Adipocyte (in vitro differentiated cells): Measurements from ENCODE around the gene NSMF.

Source experiments
- DNase-seq: peaks from one replicate; pipeline ENCODE4 v3.0.0-alpha.2; 2015; ENCODE audit warnings: low read depth
- H3K27me3 ChIP-seq: replicated peaks from 2 replicates; pipeline ENCODE4 v1.7.0; 2013; ENCODE audit warnings: mild to moderate bottlenecking, low read length, moderate library complexity; ENCODE audit not compliant: control insufficient read depth, insufficient read depth
- H3K36me3 ChIP-seq: 2 replicates; pipeline ENCODE4 v1.7.0; 2013; ENCODE audit warnings: low read length, mild to moderate bottlenecking, moderate library complexity; ENCODE audit not compliant: control insufficient read depth, insufficient read depth, severe bottlenecking
- H3K4me1 ChIP-seq: 2 replicates; pipeline ENCODE4 v1.7.0; 2013; ENCODE audit warnings: mild to moderate bottlenecking, low read length, moderate library complexity; ENCODE audit not compliant: control insufficient read depth, insufficient read depth
- H3K4me3 ChIP-seq: 2 replicates; pipeline ENCODE4 v1.7.0; 2013; ENCODE audit warnings: mild to moderate bottlenecking, low read length, moderate library complexity
- H3K9ac ChIP-seq: 2 replicates; pipeline ENCODE4 v1.7.0; 2013; ENCODE audit warnings: mild to moderate bottlenecking, low read length, moderate library complexity
- H3K9me3 ChIP-seq: 2 replicates; pipeline ENCODE4 v1.7.0; 2013; ENCODE audit warnings: mild to moderate bottlenecking, low read length, moderate library complexity; ENCODE audit not compliant: control insufficient read depth

NSMF gene

DNA sequence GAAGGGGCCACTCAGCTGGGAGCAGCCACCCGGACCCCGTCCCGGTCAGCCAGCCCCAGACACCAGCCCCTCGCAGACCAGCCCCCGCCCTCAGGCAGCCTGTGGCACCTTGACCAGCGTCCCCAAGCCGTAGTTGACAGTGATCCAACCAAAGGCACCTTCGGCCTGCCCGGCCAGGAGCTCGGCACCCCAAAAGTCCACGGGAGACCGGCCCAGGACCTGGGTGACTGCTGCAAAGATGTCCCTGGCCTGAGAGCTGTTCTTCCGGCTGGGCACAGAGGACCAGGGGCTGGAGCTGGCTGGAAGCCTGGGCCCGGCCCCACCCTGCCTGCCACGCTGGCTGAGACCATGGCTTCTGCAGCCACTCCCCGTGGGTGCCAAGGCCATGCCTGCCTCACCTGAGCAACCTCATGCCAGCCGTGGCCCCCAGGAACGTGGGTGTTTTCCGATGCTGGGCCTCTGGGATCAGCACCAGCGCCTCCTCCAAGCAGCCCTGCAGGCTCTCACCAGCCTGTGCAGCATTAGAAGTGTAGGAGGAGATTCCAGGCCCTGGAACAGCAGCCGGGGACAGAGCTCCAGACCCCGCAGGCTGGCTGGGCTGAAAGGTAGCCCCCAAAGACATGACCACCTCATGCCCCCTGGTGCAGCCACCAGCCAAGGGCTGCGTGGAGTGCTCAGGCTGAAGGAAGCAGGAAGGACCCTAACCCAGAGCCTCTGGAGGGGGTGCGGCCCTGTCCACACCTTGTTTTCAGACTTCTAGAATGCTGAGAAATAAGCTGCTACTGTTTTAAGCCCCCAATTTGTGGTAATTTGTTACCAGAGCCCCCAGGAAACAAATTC, 22.2 kb downstream of the NSMF start:
- H3K36me3 ChIP-seq = no peaks in the 10 kb centered on the region
- H3K9ac ChIP-seq = no peak overlapping the region
- peaks cover 2% of the 10 kb centered on the region for H3K9me3 ChIP-seq
- no peak overlapping the region for H3K4me3 ChIP-seq
- peaks cover 19% of the 10 kb centered on the region for H3K27me3 ChIP-seq
- no peak for DNase-seq
- peaks cover 4% of the 10 kb centered on the region for H3K4me1 ChIP-seq

DNA sequence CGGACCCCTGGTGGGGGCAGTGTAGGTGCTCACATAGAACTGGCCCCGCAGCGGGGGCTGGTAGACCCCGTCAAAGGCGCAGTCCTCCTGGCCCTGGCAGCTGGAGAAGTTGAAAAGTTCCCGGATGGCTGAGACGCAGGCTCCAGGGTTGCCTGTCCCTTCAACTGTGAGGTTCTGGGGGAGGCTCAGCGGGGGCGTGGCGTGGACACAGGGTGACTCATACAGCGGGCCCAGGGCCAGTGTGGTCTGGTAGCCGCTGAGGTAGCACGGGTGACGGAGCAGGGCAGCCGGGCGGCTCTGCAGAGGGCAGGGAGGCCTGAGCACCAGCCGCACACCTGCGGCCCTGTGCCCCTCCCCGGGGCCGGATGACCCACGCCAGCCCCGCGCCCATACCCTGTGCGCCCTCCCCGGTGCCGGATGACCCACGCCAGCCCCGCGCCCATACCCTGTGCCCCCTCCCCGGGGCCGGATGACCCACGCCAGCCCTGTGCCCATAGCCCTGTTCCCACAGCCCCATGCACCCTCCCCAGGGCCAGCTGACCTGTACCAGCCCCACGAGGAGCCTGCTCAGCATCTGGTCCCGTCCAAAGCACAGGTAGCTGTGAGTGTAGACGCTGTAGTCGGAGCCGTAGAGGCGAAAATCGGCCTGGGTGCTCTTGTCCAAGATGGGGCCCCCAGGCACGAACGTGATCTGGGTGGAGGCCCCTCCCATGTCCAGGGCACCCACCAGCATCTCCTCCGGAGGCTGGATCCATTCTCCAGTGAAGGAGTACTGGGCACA, 23.0 kb downstream of the NSMF start:
- H3K9ac ChIP-seq = peak overlapping the region; percentile 54
- DNase-seq = peak; percentile 20
- peaks cover 17% of the 10 kb centered on the region for H3K27me3 ChIP-seq
- H3K36me3 ChIP-seq = no peaks in the 10 kb centered on the region
- peaks cover 4% of the 10 kb centered on the region for H3K4me1 ChIP-seq
- no peaks in the 10 kb centered on the region for H3K9me3 ChIP-seq
- H3K4me3 ChIP-seq = no peak overlapping the region

DNA sequence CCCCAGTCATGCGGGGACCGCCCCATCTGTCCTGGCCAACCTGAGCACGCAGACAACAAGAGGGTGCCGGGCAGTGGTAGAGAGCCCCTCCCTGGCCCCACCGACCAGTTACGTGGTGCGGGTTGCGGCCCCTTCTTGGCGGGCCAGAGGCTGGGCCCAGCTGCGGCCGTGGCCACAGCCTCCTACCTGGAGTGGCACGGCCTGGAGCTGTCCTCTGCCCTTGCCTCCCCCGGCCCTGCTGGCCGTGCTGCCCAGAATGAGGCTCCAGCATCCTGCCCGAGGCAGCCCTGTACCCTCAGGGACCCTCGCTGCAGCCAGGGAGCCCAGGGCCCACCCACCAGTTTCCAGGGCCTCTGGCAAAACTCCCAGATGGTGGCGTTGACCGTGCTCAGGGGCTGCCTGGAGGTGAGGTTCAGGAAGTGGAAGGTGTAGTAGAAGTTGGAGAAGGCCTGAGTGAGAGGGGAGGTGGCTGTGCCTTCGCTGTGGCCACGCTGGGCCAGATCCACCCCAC, 23.7 kb downstream of the NSMF start:
- H3K4me1 ChIP-seq = peaks cover 4% of the 10 kb centered on the region
- H3K36me3 ChIP-seq = no peaks in the 10 kb centered on the region

DNA sequence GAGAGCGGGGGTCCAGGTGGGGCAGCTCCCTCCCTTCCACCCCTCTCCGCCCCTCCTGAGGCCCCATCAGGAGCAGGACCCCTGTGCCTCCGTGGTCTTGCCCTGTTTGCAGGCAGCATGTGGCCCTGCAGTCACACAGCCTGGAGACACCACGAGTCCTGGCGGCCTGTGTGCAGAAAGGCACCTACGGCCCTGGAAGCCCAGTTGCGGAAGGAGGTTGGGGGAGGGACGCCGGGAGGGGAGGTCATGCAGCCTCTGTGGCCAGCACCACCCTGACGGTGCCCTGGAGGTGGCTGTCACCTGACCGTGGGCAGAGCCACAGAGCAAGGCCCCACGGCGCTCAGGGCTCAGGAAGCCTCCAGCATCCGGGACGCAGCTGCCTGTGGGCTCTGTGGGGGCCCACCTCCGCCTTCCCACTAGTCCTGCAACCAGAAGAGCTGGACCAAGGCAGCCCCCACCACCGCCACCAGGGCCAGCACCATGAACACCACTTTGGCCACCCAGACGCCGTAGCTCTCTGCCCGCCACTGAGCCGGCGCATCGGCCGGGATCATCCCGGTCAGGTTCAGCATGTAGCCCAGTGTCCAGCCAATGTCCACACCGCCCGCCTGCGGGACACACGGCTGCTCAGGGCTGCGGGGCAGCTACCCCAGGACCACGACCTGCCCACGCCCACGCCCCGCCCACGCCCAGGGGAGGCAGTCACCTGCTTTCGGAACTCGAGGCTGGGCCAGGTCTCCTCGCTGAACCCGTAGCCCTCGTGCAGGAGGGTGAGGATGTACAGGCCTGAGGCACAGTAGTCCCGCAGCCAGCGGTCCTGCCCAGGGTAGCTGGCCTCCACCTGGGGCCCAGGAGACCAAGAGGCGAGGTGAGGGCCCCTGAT, 24.4 kb downstream of the NSMF start:
- DNase-seq = no peak

More for the DNA sequence above, 23.7 kb downstream of the NSMF start:
- DNase-seq = no peak
- Histone ChIP-seq H3K9ac (peak overlapping the region; percentile 54), H3K27me3 (peaks cover 17% of the 10 kb centered on the region), H3K4me3 (no peak overlapping the region), H3K9me3 (no peaks in the 10 kb centered on the region)

DNA sequence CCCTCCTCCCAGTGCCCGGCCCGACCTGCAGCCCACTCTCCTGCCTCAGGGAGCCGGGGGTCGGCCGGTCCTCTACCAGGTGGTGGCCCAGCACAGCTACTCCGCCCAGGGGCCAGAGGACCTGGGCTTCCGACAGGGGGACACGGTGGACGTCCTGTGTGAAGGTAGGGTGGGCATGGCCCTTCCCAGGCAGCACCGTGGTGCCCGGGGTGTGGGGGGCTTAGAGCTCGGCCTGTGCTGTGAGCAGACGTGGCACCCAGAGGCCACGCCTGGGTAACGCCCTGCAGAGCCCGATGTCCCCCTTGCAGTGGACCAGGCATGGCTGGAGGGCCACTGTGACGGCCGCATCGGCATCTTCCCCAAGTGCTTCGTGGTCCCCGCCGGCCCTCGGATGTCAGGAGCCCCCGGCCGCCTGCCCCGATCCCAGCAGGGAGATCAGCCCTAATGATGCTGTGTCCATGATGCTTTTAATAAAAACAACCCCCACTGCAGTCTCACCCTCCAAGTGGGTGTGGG, 25.2 kb downstream of the NSMF start:
- Histone ChIP-seq H3K9me3 (no peaks in the 10 kb centered on the region), H3K36me3 (no peaks in the 10 kb centered on the region), H3K9ac (no peak overlapping the region), H3K4me1 (peaks cover 4% of the 10 kb centered on the region), H3K4me3 (no peak overlapping the region), H3K27me3 (peaks cover 15% of the 10 kb centered on the region)
- no peak for DNase-seq

More for the DNA sequence above, 24.4 kb downstream of the NSMF start:
- H3K36me3 ChIP-seq = no peaks in the 10 kb centered on the region
- no peaks in the 10 kb centered on the region for H3K9me3 ChIP-seq
- peaks cover 4% of the 10 kb centered on the region for H3K4me1 ChIP-seq
- H3K27me3 ChIP-seq = peaks cover 17% of the 10 kb centered on the region
- H3K9ac ChIP-seq = no peak overlapping the region
- no peak overlapping the region for H3K4me3 ChIP-seq

DNA sequence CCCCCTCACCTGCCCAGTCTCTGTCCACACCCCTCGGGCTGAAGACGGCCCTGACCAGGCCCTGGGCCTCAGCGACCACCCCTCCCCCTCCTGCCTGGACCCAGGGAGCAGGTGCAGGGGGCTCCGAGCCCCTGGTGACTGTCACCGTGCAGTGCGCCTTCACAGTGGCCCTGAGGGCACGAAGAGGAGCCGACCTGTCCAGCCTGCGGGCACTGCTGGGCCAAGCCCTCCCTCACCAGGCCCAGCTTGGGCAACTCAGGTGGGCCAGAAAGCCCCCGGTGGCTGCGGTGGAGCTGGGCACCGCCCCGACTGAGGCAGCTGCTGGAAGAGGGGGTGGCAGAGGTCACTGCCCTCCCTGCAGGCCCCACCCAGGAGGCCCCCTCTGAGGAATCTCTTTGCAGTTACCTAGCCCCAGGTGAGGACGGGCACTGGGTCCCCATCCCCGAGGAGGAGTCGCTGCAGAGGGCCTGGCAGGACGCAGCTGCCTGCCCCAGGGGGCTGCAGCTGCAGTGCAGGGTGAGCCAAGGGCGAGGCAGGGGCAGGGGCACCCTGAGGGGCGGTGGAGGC, 25.7 kb downstream of the NSMF start:
- Histone ChIP-seq H3K27me3 (peaks cover 13% of the 10 kb centered on the region), H3K9ac (no peak overlapping the region), H3K4me3 (no peak overlapping the region), H3K36me3 (no peaks in the 10 kb centered on the region), H3K9me3 (no peaks in the 10 kb centered on the region), H3K4me1 (peaks cover 4% of the 10 kb centered on the region)
- no peak for DNase-seq

DNA sequence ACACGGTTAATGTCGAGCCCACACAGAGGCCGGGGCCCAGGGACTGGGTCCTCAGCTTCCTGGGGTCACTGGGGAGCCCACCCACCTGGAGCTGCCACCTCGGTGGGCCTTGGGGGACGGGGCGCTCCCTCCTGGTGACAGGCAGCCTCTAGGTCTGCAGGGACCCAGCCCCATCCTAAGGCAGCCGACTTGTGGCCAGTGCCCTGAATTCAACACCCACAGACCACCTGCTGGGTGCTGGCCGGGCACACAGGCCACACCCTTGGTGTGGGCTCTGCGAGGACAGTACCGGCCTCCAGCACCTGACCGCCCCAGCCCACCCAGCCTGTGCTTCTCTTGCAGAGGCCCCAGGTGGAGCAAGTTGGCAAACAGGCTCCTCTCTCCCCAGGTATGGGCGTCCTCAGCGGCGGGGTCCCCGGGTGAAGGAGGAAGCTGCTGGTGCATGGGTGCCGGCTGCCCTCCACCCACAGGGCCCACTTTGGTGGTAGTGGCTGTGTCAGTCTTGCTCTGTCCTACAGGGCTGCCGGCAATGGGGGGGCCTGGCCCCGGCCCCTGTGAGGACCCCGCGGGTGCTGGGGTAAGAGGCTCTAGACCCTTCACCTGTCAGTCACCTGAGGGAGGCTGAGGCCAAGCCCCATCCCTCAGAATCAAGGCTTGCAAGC, 26.3 kb downstream of the NSMF start:
- Histone ChIP-seq H3K4me3 (no peak overlapping the region), H3K9me3 (no peaks in the 10 kb centered on the region), H3K36me3 (no peaks in the 10 kb centered on the region), H3K27me3 (peaks cover 13% of the 10 kb centered on the region), H3K4me1 (peaks cover 4% of the 10 kb centered on the region), H3K9ac (no peak overlapping the region)
- DNase-seq = no peak

DNA sequence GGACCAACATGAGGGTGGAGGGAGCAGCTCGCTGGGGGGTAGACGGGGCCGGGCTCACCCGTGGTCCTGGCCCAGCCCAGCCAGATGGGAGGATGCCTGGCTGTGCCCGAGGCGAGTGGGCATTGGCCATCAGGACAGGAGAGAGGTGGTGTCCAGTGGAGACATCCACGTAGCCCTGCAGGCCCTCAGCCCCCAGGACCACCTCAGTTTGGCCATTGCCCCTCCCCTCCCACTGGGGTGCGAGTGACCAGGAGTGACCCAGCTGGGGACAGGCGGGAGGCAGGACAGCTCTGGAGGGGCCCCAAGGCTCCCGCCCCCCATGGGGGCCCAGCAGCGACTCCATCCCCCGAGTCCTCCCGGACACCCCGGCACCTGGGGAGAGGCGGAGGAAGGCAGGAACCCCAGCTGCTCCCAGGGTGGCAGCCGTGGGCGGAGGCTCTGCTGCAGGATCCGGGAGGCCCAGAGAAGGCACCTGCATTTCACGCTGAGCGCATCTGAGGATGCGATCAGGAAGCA, 27.7 kb downstream of the NSMF start:
- Histone ChIP-seq H3K36me3 (no peaks in the 10 kb centered on the region), H3K27me3 (peaks cover 4% of the 10 kb centered on the region), H3K4me3 (no peak overlapping the region), H3K9ac (no peak overlapping the region), H3K9me3 (no peaks in the 10 kb centered on the region), H3K4me1 (peaks cover 4% of the 10 kb centered on the region)
- no peak for DNase-seq

DNA sequence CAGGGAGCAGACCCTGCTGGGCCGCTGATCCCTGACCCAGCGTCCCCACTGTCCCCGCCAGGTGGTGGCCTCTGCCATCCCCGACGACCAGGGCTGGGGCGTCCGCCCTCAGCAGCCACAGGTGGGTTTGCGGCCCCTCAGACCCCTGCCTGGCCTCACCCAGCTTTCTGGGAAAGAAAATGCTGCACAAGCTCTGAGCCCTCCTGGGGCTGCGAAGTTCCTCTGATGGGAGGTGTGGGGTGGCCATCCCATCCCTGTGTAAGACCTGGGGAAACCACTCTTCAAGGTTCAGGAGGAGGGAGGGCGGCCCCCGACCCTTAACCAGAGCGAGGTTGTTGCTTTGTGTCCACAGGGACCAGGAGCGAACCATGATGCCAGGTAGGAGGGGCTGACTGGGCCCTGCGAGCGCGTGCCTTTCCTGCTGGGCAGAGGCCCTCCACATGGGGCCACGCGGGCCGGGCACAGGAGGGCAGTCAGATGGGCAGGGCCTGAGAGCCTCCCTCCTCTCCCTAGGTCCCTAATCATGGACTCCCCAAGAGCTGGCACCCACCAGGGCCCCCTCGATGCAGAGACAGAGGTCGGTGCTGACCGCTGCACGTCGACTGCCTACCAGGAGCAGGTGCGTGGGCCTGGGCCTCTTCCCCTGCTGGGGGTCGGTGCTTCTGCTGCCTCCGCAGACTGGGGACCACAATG, 28.3 kb downstream of the NSMF start:
- H3K4me1 ChIP-seq = peaks cover 5% of the 10 kb centered on the region
- H3K4me3 ChIP-seq = no peak overlapping the region
- H3K36me3 ChIP-seq = no peaks in the 10 kb centered on the region
- peaks cover 4% of the 10 kb centered on the region for H3K27me3 ChIP-seq
- H3K9ac ChIP-seq = no peak overlapping the region
- H3K9me3 ChIP-seq = no peaks in the 10 kb centered on the region
- DNase-seq = no peak
